Suprapubic skin (tissue), 4 donors: Measurements from ENCODE around the gene ARHGAP42. TPM values are rescaled to one million over a fixed set of nuclear protein-coding genes. Genes with fewer than 3 reads are reported as not detected.

ENCODE experiments used
- DNase-seq, 2 donors: peaks; one replicate each; pipeline ENCODE4 v3.0.0-alpha.2; 2019; ENCODE audit warnings: low spot score in 2 of 2
- H3K27ac ChIP-seq: fragments of 200-600 bp; sonication (generic); one replicate; pipeline ENCODE4 v1.5.1; 2019
- H3K27me3 ChIP-seq: fragments of 200-600 bp; sonication (generic); one replicate; pipeline ENCODE4 v1.5.1; 2019
- H3K36me3 ChIP-seq: fragments of 200-600 bp; sonication (generic); one replicate; pipeline ENCODE4 v1.5.1; 2019
- H3K4me1 ChIP-seq: fragments of 200-600 bp; sonication (generic); one replicate; pipeline ENCODE4 v1.5.1; 2019
- H3K4me3 ChIP-seq: fragments of 200-600 bp; sonication (generic); one replicate; pipeline ENCODE4 v1.5.1; 2019; ENCODE audit warnings: mild to moderate bottlenecking
- H3K9me3 ChIP-seq: fragments of 200-600 bp; sonication (generic); one replicate; pipeline ENCODE4 v1.5.1; 2019
- EP300 ChIP-seq: sonication (generic); formaldehyde crosslinking; IDR thresholded peaks from one replicate; pipeline ENCODE4 v1.6.1; 2017; ENCODE audit warnings: antibody characterized with exemption
- POLR2A ChIP-seq, 2 donors: fragments of 450-650 bp; IDR thresholded peaks; one replicate each; pipeline ENCODE4 v1.6.1; 2017; ENCODE audit warnings: antibody characterized with exemption in 2 of 2, mild to moderate bottlenecking in 2 of 2, moderate library complexity in 2 of 2
- POLR2AphosphoS5 ChIP-seq, 3 donors: sonication (generic); formaldehyde crosslinking; IDR thresholded peaks; one replicate each; pipeline ENCODE4 v1.6.1; 2017; ENCODE audit warnings: antibody characterized with exemption in 3 of 3
- WGBS: methylation state at CpG from one replicate; pipeline ENCODE4 v1.1.5; 2018; 5-methylcytosine and 5-hydroxymethylcytosine counted together
- total RNA-seq, 4 donors: library from RNA; depleted of rRNA; stranded (reverse); fragments of >200 nt; gene quantifications; one replicate each; pipeline ENCODE4 v1.1.0, GENCODE V29; 2016
- TF ChIP-seq, protein P1 (sequence below), 2 donors: fragments of 200-600 bp in 1 of 2; fragments of 450-650 bp in 1 of 2; sonication (generic) in 1 of 2; IDR thresholded peaks; one replicate each; pipeline ENCODE4 v1.5.1; 2016 to 2019; ENCODE audit warnings: antibody characterized with exemption in 2 of 2, mild to moderate bottlenecking in 1 of 2, moderate library complexity in 1 of 2

ARHGAP42 gene
- total RNA-seq, 4 donors from 2014 or later = 12.4 to 18.4 (median 14.4) TPM

DNA sequence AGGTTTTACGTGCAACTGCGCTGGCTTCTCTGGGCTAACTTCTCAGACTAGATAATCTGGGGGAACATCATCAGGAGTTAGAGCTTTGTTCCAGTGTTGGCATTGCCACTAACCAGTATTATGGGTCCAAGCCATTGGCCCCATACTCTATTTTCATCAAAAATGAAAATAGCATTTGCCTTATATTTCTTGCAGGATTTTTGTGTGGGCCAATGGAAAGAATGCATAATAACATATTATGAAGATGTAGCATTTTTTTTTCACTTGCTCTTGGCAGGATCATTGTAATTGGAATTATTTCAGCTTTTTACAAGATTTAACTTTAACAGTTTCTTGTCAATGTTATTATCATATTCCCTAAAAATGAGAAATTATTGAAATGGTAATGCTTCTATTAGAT, 16.1 kb downstream of the ARHGAP42 start:
- Histone ChIP-seq H3K9me3 (no peaks in the 10 kb centered on the region), H3K4me1 (peaks cover 14% of the 10 kb centered on the region), H3K27me3 (no peaks in the 10 kb centered on the region), H3K36me3 (no peaks in the 10 kb centered on the region), H3K27ac (no peak overlapping the region), H3K4me3 (no peak overlapping the region)
- DNase-seq = no peak
- WGBS = 94% methylated on average over 2 of the region's 2 CpGs
- no peak for TF ChIP-seq POLR2A (IDR thresholded peaks at IDR 0.05)
- no peak for TF ChIP-seq POLR2AphosphoS5 (IDR thresholded peaks at IDR 0.05)
- TF ChIP-seq EP300 = no peak
- TF ChIP-seq, protein P1, sequence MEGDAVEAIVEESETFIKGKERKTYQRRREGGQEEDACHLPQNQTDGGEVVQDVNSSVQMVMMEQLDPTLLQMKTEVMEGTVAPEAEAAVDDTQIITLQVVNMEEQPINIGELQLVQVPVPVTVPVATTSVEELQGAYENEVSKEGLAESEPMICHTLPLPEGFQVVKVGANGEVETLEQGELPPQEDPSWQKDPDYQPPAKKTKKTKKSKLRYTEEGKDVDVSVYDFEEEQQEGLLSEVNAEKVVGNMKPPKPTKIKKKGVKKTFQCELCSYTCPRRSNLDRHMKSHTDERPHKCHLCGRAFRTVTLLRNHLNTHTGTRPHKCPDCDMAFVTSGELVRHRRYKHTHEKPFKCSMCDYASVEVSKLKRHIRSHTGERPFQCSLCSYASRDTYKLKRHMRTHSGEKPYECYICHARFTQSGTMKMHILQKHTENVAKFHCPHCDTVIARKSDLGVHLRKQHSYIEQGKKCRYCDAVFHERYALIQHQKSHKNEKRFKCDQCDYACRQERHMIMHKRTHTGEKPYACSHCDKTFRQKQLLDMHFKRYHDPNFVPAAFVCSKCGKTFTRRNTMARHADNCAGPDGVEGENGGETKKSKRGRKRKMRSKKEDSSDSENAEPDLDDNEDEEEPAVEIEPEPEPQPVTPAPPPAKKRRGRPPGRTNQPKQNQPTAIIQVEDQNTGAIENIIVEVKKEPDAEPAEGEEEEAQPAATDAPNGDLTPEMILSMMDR (IDR thresholded peaks at IDR 0.05) = no peak

DNA sequence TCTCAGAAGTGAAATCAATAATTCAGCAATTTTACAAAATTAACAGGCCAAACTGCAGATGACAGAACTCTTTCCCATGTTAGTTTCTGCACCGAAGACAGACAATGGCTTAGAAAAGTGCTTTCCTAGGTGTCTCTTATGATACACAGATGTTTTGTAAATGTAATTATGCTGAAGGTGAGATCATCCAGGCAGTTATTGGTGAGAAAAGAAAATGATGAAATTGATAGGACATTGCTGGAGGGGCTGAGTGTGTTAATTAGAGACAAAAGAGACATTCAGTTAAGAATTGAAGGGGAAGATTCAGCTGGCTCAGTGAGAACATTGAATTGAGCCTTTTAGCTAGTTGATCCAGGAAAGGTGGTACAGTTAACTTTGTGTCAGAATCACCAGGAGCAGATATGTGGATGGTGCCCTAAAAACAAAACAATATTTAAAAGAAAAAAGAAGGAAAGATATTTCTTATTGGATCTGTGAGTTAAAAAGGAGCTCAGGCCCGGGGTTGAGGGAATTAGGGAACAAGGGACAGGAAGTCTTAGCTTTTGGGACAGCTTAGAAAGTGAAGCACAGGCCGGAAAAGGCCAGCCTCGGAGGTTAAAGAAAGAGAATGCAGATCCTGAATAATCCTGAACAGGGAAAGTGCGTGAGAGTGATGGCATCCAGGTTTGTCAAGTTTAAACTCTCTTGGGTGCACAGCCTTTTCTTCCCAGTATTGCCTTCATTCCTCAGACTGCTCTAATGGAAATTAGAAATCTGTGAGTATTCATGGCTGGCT, 16.9 kb downstream of the ARHGAP42 start:
- TF ChIP-seq POLR2A (IDR thresholded peaks at IDR 0.05) = no peak
- TF ChIP-seq EP300 = no peak
- no peak for TF ChIP-seq POLR2AphosphoS5 (IDR thresholded peaks at IDR 0.05)
- TF ChIP-seq, protein P1 (IDR thresholded peaks at IDR 0.05) = no peak
- no peak for DNase-seq
- H3K27me3 ChIP-seq = no peaks in the 10 kb centered on the region
- 71% methylated on average over 5 of the region's 5 CpGs for WGBS
- no peaks in the 10 kb centered on the region for H3K9me3 ChIP-seq
- H3K4me1 ChIP-seq = peaks cover 14% of the 10 kb centered on the region
- no peaks in the 10 kb centered on the region for H3K36me3 ChIP-seq
- no peak overlapping the region for H3K4me3 ChIP-seq
- H3K27ac ChIP-seq = peak overlapping the region; percentile 24

DNA sequence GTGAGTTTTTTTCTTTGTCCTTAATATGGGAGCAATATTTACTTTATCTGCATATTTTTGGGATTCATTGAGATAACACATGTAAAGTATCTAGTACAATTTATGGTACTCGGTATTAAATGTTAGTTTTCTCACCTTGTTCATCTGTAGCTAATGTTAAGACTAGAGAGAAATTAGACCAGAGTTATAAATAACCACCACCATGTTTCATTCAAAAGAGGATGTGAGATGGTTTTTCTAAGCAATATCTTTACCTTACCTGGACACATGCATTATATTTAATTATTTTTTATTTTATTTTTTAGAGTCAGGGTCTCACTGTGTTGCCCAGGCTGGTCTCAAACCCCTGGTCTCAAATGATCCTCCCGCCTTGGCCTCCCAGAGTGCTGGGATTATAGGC, 18.4 kb downstream of the ARHGAP42 start:
- no peak overlapping the region for H3K4me3 ChIP-seq
- 92% methylated on average over 2 of the region's 2 CpGs for WGBS
- no peaks in the 10 kb centered on the region for H3K9me3 ChIP-seq
- TF ChIP-seq EP300 (no peak), POLR2AphosphoS5 (IDR thresholded peaks at IDR 0.05) (no peak), POLR2A (IDR thresholded peaks at IDR 0.05) (no peak)
- TF ChIP-seq, protein P1 (IDR thresholded peaks at IDR 0.05) = no peak
- DNase-seq = no peak
- H3K36me3 ChIP-seq = no peaks in the 10 kb centered on the region
- no peaks in the 10 kb centered on the region for H3K27me3 ChIP-seq
- H3K27ac ChIP-seq = no peak overlapping the region
- peaks cover 14% of the 10 kb centered on the region for H3K4me1 ChIP-seq

DNA sequence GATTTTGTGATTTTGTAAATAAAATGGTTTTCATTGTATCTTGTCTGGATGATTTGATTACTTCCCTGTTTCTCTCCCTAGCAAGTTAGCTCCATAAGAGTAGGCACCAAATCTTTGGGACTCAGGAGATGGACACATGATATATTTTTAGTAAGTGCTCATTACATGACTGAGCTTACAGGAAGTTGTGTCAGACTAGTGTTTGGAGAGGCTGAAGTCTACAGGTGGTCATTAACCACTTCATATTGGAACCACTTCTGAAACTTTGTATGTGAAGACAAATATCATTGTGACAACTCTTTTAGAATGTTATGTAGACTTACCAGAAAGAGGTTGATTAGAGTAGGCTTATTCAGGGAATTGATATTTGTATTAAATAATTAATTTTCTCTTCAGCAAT, 19.1 kb downstream of the ARHGAP42 start:
- Histone ChIP-seq H3K4me1 (peaks cover 14% of the 10 kb centered on the region), H3K9me3 (no peaks in the 10 kb centered on the region), H3K27ac (no peak overlapping the region), H3K4me3 (no peak overlapping the region), H3K27me3 (no peaks in the 10 kb centered on the region), H3K36me3 (no peaks in the 10 kb centered on the region)
- DNase-seq = no peak
- TF ChIP-seq POLR2AphosphoS5 (IDR thresholded peaks at IDR 0.05) (no peak), POLR2A (IDR thresholded peaks at IDR 0.05) (no peak), EP300 (no peak)
- TF ChIP-seq, protein P1 (IDR thresholded peaks at IDR 0.05) = no peak

DNA sequence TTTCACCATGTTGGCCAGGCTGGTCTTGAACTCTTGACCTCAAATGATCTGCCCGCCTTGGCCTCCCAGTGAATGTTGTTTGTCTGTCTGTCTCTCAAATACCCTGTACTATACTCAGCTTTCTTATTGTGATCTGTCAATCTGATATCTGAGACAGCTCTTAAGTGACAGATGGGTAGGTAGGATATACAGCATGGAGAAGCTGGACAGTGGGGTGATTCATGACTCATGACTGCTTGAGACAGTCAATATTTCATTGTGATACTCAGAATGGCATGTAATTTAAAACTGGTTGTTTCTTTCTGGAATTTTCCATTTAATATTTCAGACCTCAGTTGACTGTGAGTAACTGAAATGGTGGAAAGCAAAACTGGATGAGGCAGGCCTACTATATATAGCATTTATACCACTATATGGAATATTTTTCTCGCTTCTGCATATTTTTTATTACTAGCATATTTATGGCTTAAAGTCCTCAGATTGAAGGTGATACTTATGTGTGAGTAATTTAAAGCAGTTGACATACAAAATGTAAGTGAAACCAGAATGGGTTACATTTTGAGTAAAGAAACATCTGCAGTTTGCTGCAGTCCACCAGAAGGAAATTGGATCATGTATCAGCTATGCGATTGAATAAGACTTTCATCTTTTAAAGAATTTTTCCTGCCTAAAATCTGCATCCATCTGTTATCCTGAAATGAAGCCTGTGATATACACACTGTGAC, 22.3 kb downstream of the ARHGAP42 start:
- H3K27me3 ChIP-seq = no peaks in the 10 kb centered on the region
- DNase-seq = no peak
- peaks cover under 1% of the 10 kb centered on the region for H3K4me1 ChIP-seq
- 83% methylated on average over 3 of the region's 3 CpGs for WGBS
- H3K9me3 ChIP-seq = no peaks in the 10 kb centered on the region
- H3K36me3 ChIP-seq = no peaks in the 10 kb centered on the region
- TF ChIP-seq EP300 (no peak), POLR2A (IDR thresholded peaks at IDR 0.05) (no peak), POLR2AphosphoS5 (IDR thresholded peaks at IDR 0.05) (no peak)
- TF ChIP-seq, protein P1 (IDR thresholded peaks at IDR 0.05) = no peak
- H3K4me3 ChIP-seq = no peak overlapping the region
- H3K27ac ChIP-seq = no peak overlapping the region
